ENCODE data around the gene CFAP61. TPM values are rescaled to one million over a fixed set of nuclear protein-coding genes. Genes with fewer than 3 reads are reported as not detected.
A peak's percentile ranks its signal among the peaks of the same experiment; 100 is the strongest.

CFAP61 gene
- total and polyA plus RNA-seq, 8 donors: 0.15 to 0.53 (median 0.33) TPM

GRCh38 chr20:20076297-20077065, 24.1 kb downstream of the CFAP61 start:
- FAIRE-seq (no peak), DNase-seq (peak in 1 of 6 donors; percentile 20), ATAC-seq (no peak)
- H3K36me3 ChIP-seq: no peaks in the 10 kb centered on the region
- no peaks in the 10 kb centered on the region for H3K9me3 ChIP-seq
- no peak overlapping the region for H3K27ac ChIP-seq
- intact Hi-C loops (cut with DNase I): no loop called here
- TF ChIP-seq CTCF (IDR thresholded peaks at IDR 0.05): no peak
- no peaks in the 10 kb centered on the region for H3K4me1 ChIP-seq
- no peaks in the 10 kb centered on the region for H3K27me3 ChIP-seq
- 79 to 86% methylated on average over 9 of the region's 9 CpGs for WGBS, 2 donors
- H3K4me3 ChIP-seq: no peak overlapping the region

- FAIRE-seq (no peak), ATAC-seq (no peak), DNase-seq (no peak)
- WGBS, 2 donors: 92% methylated on average over 4 of the region's 4 CpGs
- H3K9me3 ChIP-seq: no peaks in the 10 kb centered on the region
- H3K36me3 ChIP-seq: no peaks in the 10 kb centered on the region
- no peaks in the 10 kb centered on the region for H3K27me3 ChIP-seq
- no peak overlapping the region for H3K27ac ChIP-seq
- TF ChIP-seq CTCF (IDR thresholded peaks at IDR 0.05): no peak
- H3K4me3 ChIP-seq: no peak overlapping the region
- no peaks in the 10 kb centered on the region for H3K4me1 ChIP-seq
- intact Hi-C loops (cut with DNase I): no loop called here
Measured at GRCh38 chr20:20078041-20078440, 25.7 kb downstream of the CFAP61 start.

- H3K4me1 ChIP-seq: no peaks in the 10 kb centered on the region
- intact Hi-C loops (cut with DNase I): no loop called here
- H3K9me3 ChIP-seq: no peaks in the 10 kb centered on the region
- no peaks in the 10 kb centered on the region for H3K36me3 ChIP-seq
- 33 to 34% methylated on average over 5 of the region's 5 CpGs for WGBS, 2 donors
- H3K27ac ChIP-seq: no peak overlapping the region
- peak in 2 of 4 donors; percentile 30 to 43 for ATAC-seq
- FAIRE-seq: no peak
- no peak overlapping the region for H3K4me3 ChIP-seq
- H3K27me3 ChIP-seq: no peaks in the 10 kb centered on the region
- TF ChIP-seq CTCF (IDR thresholded peaks at IDR 0.05): no peak
- no peak for DNase-seq
Measured at GRCh38 chr20:20079102-20079784, 26.9 kb downstream of the CFAP61 start.

GRCh38 chr20:20083807-20084206, 31.5 kb downstream of the CFAP61 start:
- 2% methylated on average over 3 of the region's 3 CpGs for WGBS, 2 donors
- peak; percentile 38 to 83 (median 77) for ATAC-seq
- intact Hi-C loops (cut with DNase I): loop anchor here in 2 of 3 donors (10.0 kb wide), 2 partner anchors 151 to 491 kb away; no protein-coding TSS in a partner anchor
- Histone ChIP-seq H3K9me3 (no peaks in the 10 kb centered on the region), H3K4me3 (no peak overlapping the region), H3K27ac (no peak overlapping the region), H3K4me1 (no peaks in the 10 kb centered on the region), H3K36me3 (no peaks in the 10 kb centered on the region), H3K27me3 (no peaks in the 10 kb centered on the region)
- peak in 3 of 4 donors; percentile 14 to 39 (median 30) for TF ChIP-seq CTCF (IDR thresholded peaks at IDR 0.05)
- no peak for DNase-seq
- FAIRE-seq: peak; percentile 73

Measured in pancreas (tissue), 10 donors.